Stimulated activated CD8-positive, alpha-beta memory T cell treated with anti-CD3 and anti-CD28 coated beads, Interleukin-4, amount 100 ng/mL, for 48 hours (primary cell): ENCODE data around the gene SLC19A1.

Source experiments
- DNase-seq: peaks from one replicate; pipeline ENCODE4 v3.0.0-alpha.2; 2020

The SLC19A1 gene

GRCh38 chr21:45515241-45516061 is 26.8 kb downstream of the SLC19A1 start:
- no peak for DNase-seq

- no peak for DNase-seq
Observed at GRCh38 chr21:45514311-45515021, 27.8 kb downstream of the SLC19A1 start.

- DNase-seq: no peak
Observed at GRCh38 chr21:45513741-45514310, 28.4 kb downstream of the SLC19A1 start.

GRCh38 chr21:45513003-45513717 is 29.1 kb downstream of the SLC19A1 start:
- DNase-seq: no peak

- DNase-seq: no peak
Observed at GRCh38 chr21:45512626-45513002, 29.6 kb downstream of the SLC19A1 start.

GRCh38 chr21:45511661-45512431 is 30.4 kb downstream of the SLC19A1 start:
- DNase-seq: no peak

GRCh38 chr21:45511007-45511406 is 31.2 kb downstream of the SLC19A1 start:
- DNase-seq: no peak

- DNase-seq: no peak
Observed at GRCh38 chr21:45510466-45510955, 31.7 kb downstream of the SLC19A1 start.

GRCh38 chr21:45509566-45510465 is 32.4 kb downstream of the SLC19A1 start:
- no peak for DNase-seq

- DNase-seq: no peak
Observed at GRCh38 chr21:45508607-45509565, 33.4 kb downstream of the SLC19A1 start.

- no peak for DNase-seq
Observed at GRCh38 chr21:45507888-45508508, 34.2 kb downstream of the SLC19A1 start.

- DNase-seq: no peak
Observed at GRCh38 chr21:45507523-45507875, 34.7 kb downstream of the SLC19A1 start.

GRCh38 chr21:45506836-45507522 is 35.3 kb downstream of the SLC19A1 start:
- DNase-seq: no peak

GRCh38 chr21:45506241-45506817 is 35.9 kb downstream of the SLC19A1 start:
- no peak for DNase-seq

- no peak for DNase-seq
Observed at GRCh38 chr21:45505416-45506021, 36.7 kb downstream of the SLC19A1 start.

GRCh38 chr21:45504516-45505415 is 37.5 kb downstream of the SLC19A1 start:
- DNase-seq: no peak

- DNase-seq: no peak
Observed at GRCh38 chr21:45504021-45504515, 38.2 kb downstream of the SLC19A1 start.
